Kidney epithelial cell (primary cell): ENCODE results near the gene SULT1C2. TPM values are rescaled to one million over a fixed set of nuclear protein-coding genes. Genes with fewer than 3 reads are reported as not detected.

Experiments used
- DNase-seq: peaks from one replicate; pipeline ENCODE4 v3.0.0-alpha.2; 2010; ENCODE audit warnings: low read depth
- H3K27me3 ChIP-seq: 2 replicates; pipeline ENCODE4 v1.6.0; 2011; ENCODE audit warnings: low read length; ENCODE audit not compliant: control insufficient read depth, insufficient read depth
- H3K36me3 ChIP-seq: 2 replicates; pipeline ENCODE4 v1.5.1; 2011; ENCODE audit warnings: low read length; ENCODE audit not compliant: control insufficient read depth, insufficient read depth
- H3K4me3 ChIP-seq: 2 replicates; pipeline ENCODE4 v1.5.1; 2011; ENCODE audit warnings: low read depth, mild to moderate bottlenecking, control low read depth, low read length
- CTCF ChIP-seq: IDR thresholded peaks from 2 replicates; pipeline ENCODE4 v1.5.1; 2011; ENCODE audit warnings: mild to moderate bottlenecking, moderate library complexity, low read length, control low read depth, inconsistent platforms; ENCODE audit not compliant: insufficient read depth, poor library complexity, severe bottlenecking
- total RNA-seq: library from RNA; depleted of rRNA; stranded (reverse); fragments of >200 nt; gene quantifications from 2 replicates; pipeline ENCODE4 v1.2.3, GENCODE V29; 2015

Gene SULT1C2
- total RNA-seq, 1 donor from 2014 or later = 10.4 TPM

- TF ChIP-seq CTCF = no peak
- no peak overlapping the region for H3K4me3 ChIP-seq
- H3K27me3 ChIP-seq = no peaks in the 10 kb centered on the region
- H3K36me3 ChIP-seq = no peaks in the 10 kb centered on the region
- DNase-seq = no peak
Observed at GRCh38 chr2:108323619-108324018, 34.9 kb downstream of the SULT1C2 start.

GRCh38 chr2:108324531-108325255 is 36.0 kb downstream of the SULT1C2 start:
- no peak for TF ChIP-seq CTCF
- H3K27me3 ChIP-seq = no peaks in the 10 kb centered on the region
- H3K4me3 ChIP-seq = no peak overlapping the region
- H3K36me3 ChIP-seq = no peaks in the 10 kb centered on the region
- peak; percentile 61 for DNase-seq

GRCh38 chr2:108325756-108326155 is 37.1 kb downstream of the SULT1C2 start:
- Histone ChIP-seq H3K36me3 (no peaks in the 10 kb centered on the region), H3K27me3 (no peaks in the 10 kb centered on the region), H3K4me3 (no peak overlapping the region)
- no peak for TF ChIP-seq CTCF
- no peak for DNase-seq

GRCh38 chr2:108329771-108330170 is 41.1 kb downstream of the SULT1C2 start:
- H3K36me3 ChIP-seq = no peaks in the 10 kb centered on the region
- DNase-seq = no peak
- TF ChIP-seq CTCF = no peak
- no peak overlapping the region for H3K4me3 ChIP-seq
- H3K27me3 ChIP-seq = no peaks in the 10 kb centered on the region

- no peaks in the 10 kb centered on the region for H3K27me3 ChIP-seq
- no peak overlapping the region for H3K4me3 ChIP-seq
- TF ChIP-seq CTCF = no peak
Observed at GRCh38 chr2:108330979-108331378, 42.3 kb downstream of the SULT1C2 start.

GRCh38 chr2:108345951-108346350 is 57.3 kb downstream of the SULT1C2 start:
- DNase-seq = no peak
- Histone ChIP-seq H3K4me3 (no peak overlapping the region), H3K27me3 (no peaks in the 10 kb centered on the region), H3K36me3 (no peaks in the 10 kb centered on the region)
- no peak for TF ChIP-seq CTCF

More at GRCh38 chr2:108330979-108331378, 42.3 kb downstream of the SULT1C2 start:
- DNase-seq = no peak
- H3K36me3 ChIP-seq = no peaks in the 10 kb centered on the region
